SK-N-SH (cell line): ENCODE data around the gene DYNLL1. TPM values are rescaled to one million over a fixed set of nuclear protein-coding genes. Genes with fewer than 3 reads are reported as not detected.

Experiments used
- CTCF ChIA-PET: fragments of 300-600, 350-600 bp; formaldehyde crosslinking; extraction: SDS; loops from one replicate; lab custom pipeline; 2021; lab: Yijun Ruan, JAX
- POLR2A ChIA-PET: fragments of 350-600 bp; sonication (Branson Sonifier 250); formaldehyde crosslinking; extraction: SDS; loops from one replicate; lab custom pipeline; 2020; ENCODE audit warnings: antibody characterized with exemption, inconsistent platforms; lab: Yijun Ruan, JAX
- DNase-seq: peaks from one replicate; pipeline ENCODE4 v3.0.0; 2012
- H2AFZ ChIP-seq: fragments of 200-600 bp; sonication (generic); 2 replicates; pipeline ENCODE4 v1.8.1; 2016; ENCODE audit warnings: antibody characterized with exemption, mild to moderate bottlenecking, low read depth
- H3F3A ChIP-seq: fragments of 200-600 bp; sonication (generic); replicated peaks from 2 replicates; pipeline ENCODE3; 2016; ENCODE audit warnings: antibody characterized with exemption, mild to moderate bottlenecking; ENCODE audit not compliant: insufficient read depth
- H3K27ac ChIP-seq, 2 experiments: fragments of 200-500 bp in 1 of 2; fragments of 200-600 bp in 1 of 2; sonication (Bioruptor generic) in 1 of 2; sonication (generic), shearing (Covaris generic) in 1 of 2; 2 replicates each; pipeline versions ENCODE4 v1.5.1 to v1.6.1; 2014 to 2016; ENCODE audit warnings: low read depth in 2 of 2, inconsistent platforms in 1 of 2, low read length in 1 of 2, mild to moderate bottlenecking in 1 of 2, mixed read lengths in 1 of 2
- H3K27me3 ChIP-seq: fragments of 200-600 bp; sonication (generic), shearing (Covaris generic); 2 replicates; pipeline ENCODE4 v1.6.1; 2016; ENCODE audit warnings: mixed run types; ENCODE audit not compliant: insufficient read depth
- H3K36me3 ChIP-seq, 2 experiments: fragments of 200-500 bp in 1 of 2; fragments of 200-600 bp in 1 of 2; sonication (Bioruptor generic) in 1 of 2; sonication (generic) in 1 of 2; replicated peaks in 1 of 2; 2 replicates each; pipeline versions ENCODE3 to v1.5.1; 2014 to 2016; ENCODE audit warnings: low read length in 1 of 2, mild to moderate bottlenecking in 1 of 2; ENCODE audit not compliant: insufficient read depth in 2 of 2, control insufficient read depth in 1 of 2
- H3K4me1 ChIP-seq, 2 experiments: fragments of 200-500 bp in 1 of 2; fragments of 200-600 bp in 1 of 2; sonication (Bioruptor generic) in 1 of 2; sonication (generic), shearing (Covaris generic) in 1 of 2; 2 replicates each; pipeline versions ENCODE4 v1.5.1 to v1.6.1; 2014 to 2016; ENCODE audit warnings: low read depth in 1 of 2, low read length in 1 of 2, mixed run types in 1 of 2; ENCODE audit not compliant: insufficient read depth in 2 of 2, control insufficient read depth in 1 of 2
- H3K4me2 ChIP-seq: fragments of 200-600 bp; sonication (generic), shearing (Covaris generic); 2 replicates; pipeline ENCODE4 v1.6.1; 2017; ENCODE audit warnings: mixed run types
- H3K4me3 ChIP-seq, 2 experiments: fragments of 200-500 bp in 1 of 2; fragments of 200-600 bp in 1 of 2; sonication (Bioruptor generic) in 1 of 2; sonication (generic), shearing (Covaris generic) in 1 of 2; 2 replicates each; pipeline versions ENCODE4 v1.5.1 to v1.8.1; 2014 to 2016; ENCODE audit warnings: low read depth in 2 of 2, inconsistent platforms in 1 of 2, low read length in 1 of 2, mild to moderate bottlenecking in 1 of 2, mixed read lengths in 1 of 2, moderate library complexity in 1 of 2
- H3K79me2 ChIP-seq: fragments of 200-600 bp; sonication (generic); 2 replicates; pipeline ENCODE4 v1.8.1; 2017; ENCODE audit warnings: mild to moderate bottlenecking; ENCODE audit not compliant: insufficient read depth
- H3K9ac ChIP-seq: fragments of 200-600 bp; sonication (generic); 2 replicates; pipeline ENCODE4 v1.6.1; 2017; ENCODE audit warnings: mixed run types
- H3K9me2 ChIP-seq: fragments of 200-600 bp; sonication (generic); 2 replicates; pipeline ENCODE4 v1.6.1; 2017; ENCODE audit warnings: mixed run types
- H3K9me3 ChIP-seq: fragments of 200-600 bp; sonication (generic); 2 replicates; pipeline ENCODE4 v1.6.1; 2017; ENCODE audit warnings: mixed run types, mild to moderate bottlenecking, moderate library complexity
- H4K20me1 ChIP-seq: fragments of 200-600 bp; sonication (generic); 2 replicates; pipeline ENCODE4 v1.6.1; 2017; ENCODE audit warnings: mild to moderate bottlenecking, mixed run types; ENCODE audit not compliant: insufficient read depth
- FOXJ3 ChIP-seq: sonication (generic); formaldehyde crosslinking; IDR thresholded peaks from 2 replicates; pipeline ENCODE4 v1.5.1; 2020; ENCODE audit warnings: mild to moderate bottlenecking, missing genetic modification reagents
- GATA2 ChIP-seq: sonication (generic); formaldehyde crosslinking; IDR thresholded peaks from 2 replicates; pipeline ENCODE4 v1.5.0; 2020; ENCODE audit warnings: mild to moderate bottlenecking, missing genetic modification reagents
- JUND ChIP-seq: IDR thresholded peaks from 2 replicates; pipeline ENCODE4 v1.4.0; 2012
- MEF2A ChIP-seq: IDR thresholded peaks from 2 replicates; pipeline ENCODE4 v1.4.0; 2012; ENCODE audit warnings: low read depth, borderline replicate concordance
- MXI1 ChIP-seq: IDR thresholded peaks from 2 replicates; pipeline ENCODE4 v1.6.1; 2012; ENCODE audit warnings: mild to moderate bottlenecking, low read depth, low read length, improper control_type of control experiment
- POLR2AphosphoS5 ChIP-seq: IDR thresholded peaks from 2 replicates; pipeline ENCODE4 v1.6.1; 2012; ENCODE audit warnings: low read depth, low read length
- RCOR1 ChIP-seq: fragments of 150-350 bp; IDR thresholded peaks from 2 replicates; pipeline ENCODE4 v1.6.1; 2017; ENCODE audit warnings: antibody characterized with exemption, low read length
- RFX5 ChIP-seq: IDR thresholded peaks from 2 replicates; pipeline ENCODE4 v1.6.1; 2012; ENCODE audit warnings: mild to moderate bottlenecking, improper control_type of control experiment, low read length
- RXRA ChIP-seq: IDR thresholded peaks from 2 replicates; pipeline ENCODE4 v1.4.0; 2012; ENCODE audit warnings: low read depth, mild to moderate bottlenecking, borderline replicate concordance
- SMC3 ChIP-seq: IDR thresholded peaks from 2 replicates; pipeline ENCODE4 v1.6.1; 2012; ENCODE audit warnings: low read depth, low read length, improper control_type of control experiment
- TCF12 ChIP-seq: IDR thresholded peaks from 2 replicates; pipeline ENCODE4 v1.4.0; 2012
- TEAD4 ChIP-seq: IDR thresholded peaks from 2 replicates; pipeline ENCODE4 v1.4.0; 2012; ENCODE audit warnings: mild to moderate bottlenecking, borderline replicate concordance; ENCODE audit not compliant: insufficient read depth
- YY1 ChIP-seq: IDR thresholded peaks from 2 replicates; pipeline ENCODE4 v1.4.0; 2012; ENCODE audit warnings: low read depth, mild to moderate bottlenecking
- WGBS: methylation state at CpG from one replicate; pipeline ENCODE4 v1.1.6; 2017; ENCODE audit warnings: low lambda C conversion rate; 5-methylcytosine and 5-hydroxymethylcytosine counted together
- polyA plus RNA-seq, 3 experiments: library from polyadenylated mRNA; depleted of rRNA; stranded (reverse); fragments of >200 nt; gene quantifications; 2 replicates each; pipeline ENCODE4 v1.2.3, GENCODE V29; 2012
- TF ChIP-seq, protein P1 (sequence below): fragments of 150-350 bp; IDR thresholded peaks from 2 replicates; pipeline ENCODE4 v1.6.1; 2016; ENCODE audit warnings: mild to moderate bottlenecking, low read depth, low read length
- TF ChIP-seq, protein P2 (sequence below): IDR thresholded peaks from 2 replicates; pipeline ENCODE4 v1.4.0; 2012; ENCODE audit warnings: low read depth

DYNLL1 gene
- polyA plus RNA-seq, 1 of the 3 experiments (the other 2 are of a cell fraction): 607 TPM

DNA sequence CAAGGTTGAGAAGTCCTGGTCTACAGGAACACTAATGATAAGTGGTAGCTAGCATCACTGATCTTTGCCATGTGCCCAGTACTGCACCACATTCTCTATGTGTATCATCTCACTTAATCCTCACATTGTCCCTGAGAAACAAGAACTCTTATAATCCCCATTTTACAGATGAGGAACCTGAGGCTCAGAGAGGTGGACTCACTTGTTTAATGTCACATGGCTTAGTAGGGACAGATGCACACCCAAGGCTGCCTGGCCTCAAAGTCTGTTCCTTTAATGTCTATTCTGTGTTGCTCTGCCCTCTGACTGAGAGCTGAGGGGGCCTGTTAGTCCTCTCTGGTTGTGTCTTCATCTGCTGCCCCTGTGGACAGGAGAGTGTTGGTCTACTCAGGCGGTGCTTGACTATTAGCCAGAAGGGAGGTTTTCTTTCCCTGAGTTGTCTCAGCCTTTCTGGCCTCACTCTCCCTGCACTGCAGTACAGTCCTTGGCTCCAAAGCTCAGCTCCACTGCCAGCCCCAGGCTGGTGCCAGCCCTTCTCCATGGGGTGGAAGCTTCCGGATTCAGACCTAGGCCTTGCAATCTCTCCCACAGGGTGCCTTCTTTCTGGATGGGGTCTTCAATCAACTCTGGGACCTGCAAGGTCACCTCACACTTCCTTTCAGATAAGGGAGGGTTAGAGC, 4.9 kb upstream of the DYNLL1 start:
- 94% methylated on average over 2 of the region's 2 CpGs for WGBS
- CTCF ChIA-PET: interaction anchor here (2.0 to 3.6 kb wide), 2 partner anchors 22 to 61 kb away, joined by 5 to 18 read pairs; partner anchors contain the start of gene SRSF9
- peaks cover 20% of the 10 kb centered on the region for H3K79me2 ChIP-seq

DNA sequence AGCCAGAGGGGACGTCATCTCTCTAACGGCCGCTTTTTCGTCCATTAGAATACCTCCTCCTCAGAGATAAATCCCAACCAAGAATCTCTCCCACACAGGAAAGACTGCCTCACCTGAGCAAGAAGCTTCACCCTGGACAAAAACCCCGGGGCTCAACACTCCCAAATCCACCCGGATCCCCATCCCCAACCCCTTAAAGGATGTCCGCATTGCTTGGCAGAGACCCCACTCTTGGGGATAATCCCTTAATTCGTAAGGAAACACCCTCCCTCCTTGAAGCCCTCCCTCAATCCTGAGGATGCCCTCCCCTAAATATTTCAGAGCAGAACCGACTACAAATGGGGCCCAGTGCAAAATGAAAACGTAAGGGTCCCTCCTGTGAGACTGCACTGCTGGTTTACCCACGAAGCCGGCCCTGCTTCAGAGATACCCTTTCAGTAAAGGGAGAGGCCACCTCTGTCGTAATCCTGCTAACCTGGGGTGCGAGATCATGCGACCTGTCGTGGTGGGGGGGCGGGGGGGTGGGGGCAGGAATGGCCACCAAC, 655 bp upstream of the DYNLL1 start:
- peak overlapping the region; percentile 74 for H2AFZ ChIP-seq
- H3K9me3 ChIP-seq: no peaks in the 10 kb centered on the region
- no peaks in the 10 kb centered on the region for H3K9me2 ChIP-seq
- DNase-seq: peak; percentile 23
- H3K4me1 ChIP-seq: peaks cover 0 to 11% of the 10 kb centered on the region in 2 experiments; a peak in 2 of 4 replicates
- 29% methylated on average over 14 of the region's 17 CpGs for WGBS
- H4K20me1 ChIP-seq: peaks cover 25% of the 10 kb centered on the region
- ChIA-PET CTCF (interaction anchor here (1.1 to 3.5 kb wide), 4 partner anchors 9 to 193 kb away, joined by 4 to 18 read pairs (median 4); partner anchors contain the start of genes SIRT4 and SRSF9), POLR2A (interaction anchor here (0.8 to 2.8 kb wide), 7 partner anchors 9 to 86 kb away, joined by 3 to 12 read pairs (median 4); partner anchors contain the start of genes POP5 and SRSF9)
- peak overlapping the region; percentile 86 for H3K4me2 ChIP-seq
- no peaks in the 10 kb centered on the region for H3K27me3 ChIP-seq
- H3K27ac ChIP-seq: peak overlapping the region in 1 of 2 experiments; percentile 51; a peak in 2 of 4 replicates
- peaks cover 54% of the 10 kb centered on the region for H3K79me2 ChIP-seq
- H3K36me3 ChIP-seq: peaks cover 23 to 29% of the 10 kb centered on the region in 2 experiments
- H3K9ac ChIP-seq: peak overlapping the region; percentile 50; the same call in 1 of the 2 replicates
- peak overlapping the region; percentile 83 to 89 for H3K4me3 ChIP-seq
- no peak for TF ChIP-seq TCF12
- TF ChIP-seq, protein P1, sequence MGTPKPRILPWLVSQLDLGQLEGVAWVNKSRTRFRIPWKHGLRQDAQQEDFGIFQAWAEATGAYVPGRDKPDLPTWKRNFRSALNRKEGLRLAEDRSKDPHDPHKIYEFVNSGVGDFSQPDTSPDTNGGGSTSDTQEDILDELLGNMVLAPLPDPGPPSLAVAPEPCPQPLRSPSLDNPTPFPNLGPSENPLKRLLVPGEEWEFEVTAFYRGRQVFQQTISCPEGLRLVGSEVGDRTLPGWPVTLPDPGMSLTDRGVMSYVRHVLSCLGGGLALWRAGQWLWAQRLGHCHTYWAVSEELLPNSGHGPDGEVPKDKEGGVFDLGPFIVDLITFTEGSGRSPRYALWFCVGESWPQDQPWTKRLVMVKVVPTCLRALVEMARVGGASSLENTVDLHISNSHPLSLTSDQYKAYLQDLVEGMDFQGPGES: no peak
- TF ChIP-seq RXRA: no peak
- no peak for TF ChIP-seq JUND
- no peak for TF ChIP-seq MEF2A
- no peak for TF ChIP-seq RCOR1
- peaks cover 16% of the 10 kb centered on the region for H3F3A ChIP-seq

More for the DNA sequence above, 4.9 kb upstream of the DYNLL1 start:
- Histone ChIP-seq H3K27ac (no peak overlapping the region), H3K9ac (no peak overlapping the region), H3K4me3 (no peak overlapping the region), H3K4me1 (peaks cover 0 to 11% of the 10 kb centered on the region in 2 experiments; a peak in 1 of 4 replicates), H3K9me2 (no peaks in the 10 kb centered on the region), H3K36me3 (peaks cover 0 to 11% of the 10 kb centered on the region in 2 experiments), H2AFZ (no peak overlapping the region), H3K9me3 (no peaks in the 10 kb centered on the region), H3K4me2 (no peak overlapping the region), H3F3A (no peaks in the 10 kb centered on the region), H3K27me3 (no peaks in the 10 kb centered on the region), H4K20me1 (no peaks in the 10 kb centered on the region)
- TF ChIP-seq FOXJ3 (CRISPR knock-in tag) (no peak), TEAD4 (no peak), YY1 (no peak), SMC3 (no peak), POLR2AphosphoS5 (no peak), RXRA (no peak), MXI1 (no peak), GATA2 (no peak), JUND (no peak), TCF12 (no peak), RFX5 (no peak)
- TF ChIP-seq, protein P1: no peak
- TF ChIP-seq, protein P2, sequence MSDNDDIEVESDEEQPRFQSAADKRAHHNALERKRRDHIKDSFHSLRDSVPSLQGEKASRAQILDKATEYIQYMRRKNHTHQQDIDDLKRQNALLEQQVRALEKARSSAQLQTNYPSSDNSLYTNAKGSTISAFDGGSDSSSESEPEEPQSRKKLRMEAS: no peak
- POLR2A ChIA-PET: interaction anchor here (1.5 kb wide), 1 partner anchor 27 kb away, joined by 3 read pairs; no protein-coding TSS in a partner anchor
- no peak for DNase-seq
